GM21786 (cell line): ENCODE data around the gene TRPM3.

ENCODE experiments used
- ATAC-seq: cut with Tn5 transposase; IDR thresholded peaks from one replicate; pipeline ENCODE4 v1.9.1; 2021; ENCODE audit not compliant: unreplicated experiment

TRPM3 gene

DNA sequence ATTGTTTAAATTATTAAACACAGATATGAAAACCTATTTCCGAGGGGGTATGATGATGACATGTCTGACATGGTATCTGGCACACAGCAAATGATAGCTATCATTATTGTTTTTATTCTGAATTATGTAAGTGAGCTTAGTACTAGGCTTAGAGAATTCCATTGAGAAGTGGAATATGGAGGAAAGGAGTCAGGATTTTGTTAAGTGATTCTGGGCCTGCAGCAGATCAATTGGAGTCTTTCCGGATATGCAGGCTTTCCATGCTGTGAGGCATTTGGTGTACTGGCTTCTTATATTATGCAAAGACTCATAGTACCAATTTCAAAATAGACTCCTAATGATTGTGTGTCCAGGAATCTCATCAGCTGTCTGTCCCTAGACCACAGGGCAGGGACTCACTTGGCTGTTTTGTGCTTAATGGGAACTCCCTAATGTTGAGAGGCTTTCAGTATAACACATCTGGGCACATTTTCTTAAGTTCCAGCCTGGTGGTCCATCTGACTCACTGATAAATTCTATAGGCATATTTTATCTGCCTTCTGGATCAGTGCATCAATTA, 527.0 kb downstream of the TRPM3 start:
- no peak for ATAC-seq

DNA sequence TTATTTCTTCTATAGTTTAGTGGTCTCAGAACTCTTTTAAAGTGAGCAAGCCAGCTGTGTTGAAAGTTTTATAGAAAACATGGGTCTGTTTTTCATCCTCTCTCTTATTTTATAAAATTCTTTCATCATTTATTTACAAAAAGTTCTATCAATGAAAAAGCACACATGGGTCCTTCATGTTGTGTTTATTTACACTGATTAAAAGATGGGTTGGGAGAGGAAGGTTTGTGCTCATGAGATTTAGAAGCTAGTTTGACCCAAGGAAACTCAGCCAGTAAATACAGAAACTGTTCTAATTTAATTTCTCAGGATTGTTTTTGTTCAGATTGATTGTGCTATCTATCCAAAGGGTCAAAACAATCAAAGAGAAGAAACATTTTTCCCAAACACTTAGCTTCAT, 528.2 kb downstream of the TRPM3 start:
- ATAC-seq: no peak

DNA sequence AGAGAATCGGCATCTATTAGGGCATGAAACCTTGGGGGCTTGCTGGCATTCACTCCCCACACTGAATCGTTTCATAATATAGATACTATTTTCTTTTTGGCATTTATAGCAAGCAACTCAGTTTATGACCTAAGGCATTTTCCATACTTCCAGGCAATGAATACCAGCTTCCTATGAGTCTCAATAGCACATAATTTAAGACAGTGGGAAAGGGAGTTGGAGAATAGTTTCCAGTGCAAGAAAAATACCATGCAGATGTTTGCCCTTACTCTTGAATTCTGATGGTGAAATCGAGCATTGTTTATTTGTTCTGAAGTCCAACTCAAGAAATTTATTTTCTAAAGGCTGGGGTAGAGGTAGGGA, 531.1 kb downstream of the TRPM3 start:
- no peak for ATAC-seq

DNA sequence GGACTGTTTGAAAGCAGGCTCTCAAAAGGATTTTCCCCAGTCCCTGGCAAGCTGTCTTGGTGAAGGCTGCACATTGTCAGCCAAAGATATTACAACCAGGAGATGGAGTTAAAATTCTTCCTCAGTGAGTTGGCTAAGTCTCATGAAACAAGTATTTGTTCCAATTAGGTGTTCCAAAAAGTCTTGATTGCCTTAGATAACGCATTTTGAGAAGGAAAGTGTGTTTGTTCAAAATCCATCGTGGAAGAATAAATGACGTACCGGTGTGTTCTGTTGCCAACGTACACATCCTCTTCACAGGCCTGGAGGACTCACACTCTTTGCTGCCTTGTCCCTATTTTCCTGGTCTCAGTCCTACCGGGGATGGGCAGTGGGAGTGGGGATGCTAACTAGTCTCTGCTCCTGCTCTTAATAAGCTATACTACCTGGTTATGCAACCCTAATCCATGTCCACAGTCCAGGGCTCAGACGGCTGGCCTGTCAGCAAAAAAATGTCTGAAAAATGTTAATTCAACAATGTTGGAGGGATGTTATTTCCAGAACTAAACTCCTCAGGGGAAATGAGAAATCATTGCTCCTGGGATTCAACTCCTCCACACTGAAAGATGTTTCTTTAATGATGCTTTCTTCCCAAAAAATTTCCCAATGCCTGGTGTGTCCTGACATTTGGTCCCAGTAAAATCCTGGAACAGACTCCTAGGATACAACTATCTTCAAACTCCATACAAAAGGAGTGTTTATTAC, 531.7 kb downstream of the TRPM3 start:
- ATAC-seq: no peak

DNA sequence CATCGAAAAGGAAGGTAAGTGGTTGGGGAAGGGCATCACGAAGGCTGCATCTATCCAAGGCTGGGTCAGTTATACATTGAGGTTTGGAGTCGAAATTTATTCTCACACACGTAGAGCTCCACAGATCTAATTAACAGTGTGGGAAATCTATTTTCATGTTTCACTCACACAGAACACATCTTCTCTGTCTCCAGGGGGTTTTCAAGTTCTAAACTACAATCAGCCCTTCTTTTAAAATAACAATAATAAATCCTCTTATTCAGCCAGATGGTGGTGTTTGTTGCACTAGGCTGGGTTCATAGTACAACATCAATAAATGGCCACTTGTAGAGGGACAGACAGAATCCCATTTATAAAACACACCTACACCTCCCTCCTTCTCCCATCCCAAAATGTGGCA, 532.4 kb downstream of the TRPM3 start:
- no peak for ATAC-seq

DNA sequence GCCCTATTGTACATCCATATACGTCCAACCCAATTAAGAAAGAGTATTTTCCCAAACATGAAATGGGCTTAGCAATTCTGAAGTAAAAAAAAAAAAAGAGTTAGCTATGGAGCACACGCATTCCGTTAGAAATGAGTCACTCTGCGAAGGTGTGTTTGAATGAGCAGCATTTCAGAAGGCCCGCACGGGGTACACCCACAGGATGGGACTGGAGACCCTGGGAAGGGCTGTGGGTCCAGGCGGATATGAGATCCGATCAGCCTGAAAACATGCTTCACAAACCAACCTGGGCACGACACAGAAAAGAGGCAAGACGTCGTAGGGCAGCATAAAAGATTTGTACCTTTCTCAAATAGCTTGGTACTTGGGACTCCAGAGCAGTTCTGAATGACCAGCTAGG, 533.0 kb downstream of the TRPM3 start:
- no peak for ATAC-seq

DNA sequence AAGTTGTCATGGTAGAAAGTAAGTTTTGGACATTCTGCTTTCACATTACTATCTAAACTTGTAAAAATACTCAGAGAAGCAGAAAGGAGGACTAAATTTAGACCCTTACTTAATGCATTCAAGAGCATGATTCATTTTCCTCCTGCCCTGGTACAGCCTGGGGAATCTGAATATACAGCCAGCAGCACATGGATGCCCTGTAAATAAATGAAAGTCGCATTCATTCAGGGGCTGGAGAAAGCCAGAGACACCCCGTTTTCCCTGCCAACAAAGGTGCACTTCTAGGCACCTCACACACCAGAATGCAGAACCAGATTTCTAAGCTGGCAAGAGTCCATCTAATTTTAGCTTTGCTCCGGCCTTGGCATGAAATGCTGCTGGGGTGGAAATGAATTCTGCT, 534.2 kb downstream of the TRPM3 start:
- ATAC-seq: no peak

DNA sequence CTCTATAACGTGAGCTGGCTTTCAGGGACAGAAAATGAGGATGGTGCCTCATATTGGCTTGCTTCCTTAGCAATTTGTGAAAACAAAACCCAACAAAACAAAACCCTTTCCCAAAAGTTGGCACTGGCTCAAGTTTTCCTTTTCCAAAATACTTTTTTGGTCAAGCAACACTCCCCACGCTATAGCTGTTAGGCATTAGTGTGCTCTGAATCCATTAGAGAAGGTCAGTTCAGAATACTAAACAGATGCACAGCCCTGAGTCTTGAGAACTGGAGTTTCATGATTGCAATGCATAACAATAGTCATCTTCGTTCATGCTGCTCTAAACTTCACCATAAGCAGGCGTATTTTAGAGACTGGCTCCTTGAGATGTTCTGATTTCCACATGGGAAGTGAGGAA, 534.9 kb downstream of the TRPM3 start:
- ATAC-seq: no peak

DNA sequence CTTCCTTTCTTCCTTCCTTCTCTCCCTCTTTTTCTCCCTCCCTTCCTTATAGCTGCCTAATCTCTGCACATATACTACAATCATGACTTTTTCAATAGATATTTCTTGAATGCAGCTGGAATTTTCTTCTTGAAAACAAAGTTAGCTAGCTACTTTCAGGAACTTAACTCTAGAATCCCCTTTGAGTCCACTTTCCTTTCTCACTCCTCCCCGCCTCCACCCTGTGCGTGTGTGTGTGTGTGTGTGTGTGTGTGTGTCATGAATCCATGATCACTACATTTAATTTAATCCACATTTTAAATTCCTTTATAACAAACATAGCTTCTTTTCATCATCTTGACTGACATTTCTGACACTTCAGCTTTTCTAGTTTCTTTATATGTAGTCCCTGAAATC, 539.5 kb downstream of the TRPM3 start:
- no peak for ATAC-seq

DNA sequence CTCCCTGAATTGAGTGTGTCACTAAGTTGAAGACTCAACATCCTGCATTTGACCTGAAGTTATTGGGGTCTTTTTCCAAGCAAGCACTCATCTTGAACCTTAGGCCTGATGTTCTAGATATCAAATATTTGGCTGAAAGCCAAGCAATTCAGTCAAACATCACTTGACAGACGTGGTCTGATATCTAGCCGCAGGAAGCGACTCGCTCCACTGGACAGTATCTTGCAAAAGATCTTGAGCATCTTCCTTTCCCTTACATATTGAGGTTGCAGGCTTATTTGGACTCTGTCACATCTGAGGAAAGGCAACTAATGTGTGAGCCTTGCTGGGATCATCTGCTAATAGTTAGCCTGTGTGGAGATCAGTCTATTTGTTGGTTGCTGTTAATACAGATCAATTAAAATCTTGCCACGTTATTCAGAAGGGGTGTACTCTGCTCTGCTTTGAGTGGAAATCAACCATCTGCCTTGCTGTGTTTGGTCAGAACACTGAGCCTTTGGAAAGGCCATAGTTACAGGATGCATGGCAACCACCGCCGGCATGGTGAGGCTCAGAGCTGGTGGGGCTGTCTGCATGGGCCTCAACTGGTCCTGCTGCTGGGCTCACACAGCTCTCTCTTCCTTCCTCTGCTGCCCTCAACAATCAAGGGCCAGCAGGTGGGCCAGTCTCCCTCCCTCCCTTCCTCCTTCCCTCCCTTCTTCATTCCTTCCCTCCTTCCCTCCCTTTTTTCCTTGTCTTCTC, 540.0 kb downstream of the TRPM3 start:
- ATAC-seq: no peak

DNA sequence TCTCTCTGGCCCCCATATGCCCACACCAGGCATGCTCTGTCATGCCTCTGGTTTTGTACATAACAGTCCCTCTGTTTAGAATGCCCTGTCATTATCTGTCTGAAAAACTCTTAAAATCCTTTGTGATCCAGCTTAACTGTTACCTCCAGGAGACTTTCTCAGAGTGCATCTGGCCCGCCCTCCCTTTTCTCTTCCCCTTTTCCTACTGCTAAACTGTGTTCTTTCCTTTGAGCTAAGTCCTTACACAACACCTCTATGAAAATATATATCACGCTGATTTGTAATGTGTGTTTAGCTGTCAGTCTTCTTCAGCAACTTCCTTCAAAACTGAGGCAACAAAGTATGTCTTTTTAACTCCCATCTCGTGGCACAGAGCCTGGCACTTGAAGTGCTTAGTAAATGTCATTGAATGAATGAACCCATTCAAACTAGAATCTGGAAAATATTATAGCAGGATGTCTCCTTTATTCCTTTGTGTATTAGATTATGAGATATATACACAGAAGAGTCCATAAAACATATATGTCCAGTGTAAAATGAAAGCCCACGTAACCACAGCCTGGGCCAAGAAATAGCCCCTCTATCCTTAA, 540.7 kb downstream of the TRPM3 start:
- ATAC-seq: no peak

DNA sequence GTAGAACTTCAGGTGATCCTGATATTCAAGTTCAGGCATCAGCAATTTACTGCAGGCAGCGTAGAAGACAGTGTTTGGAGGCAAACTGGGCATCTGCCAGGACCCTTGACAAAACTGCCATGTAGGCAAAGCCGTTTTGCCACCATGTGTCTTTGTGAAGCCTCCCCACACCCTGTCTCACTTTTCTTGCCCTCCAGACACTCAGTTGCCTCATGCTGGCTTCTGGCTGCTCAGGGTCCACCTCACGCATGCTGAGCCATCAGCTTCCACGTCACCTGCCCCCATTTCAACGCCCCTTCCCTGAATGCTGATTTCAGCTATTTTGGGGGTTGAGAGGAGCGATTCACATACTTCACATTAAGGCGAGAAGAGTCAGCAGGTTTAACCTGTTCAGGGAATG, 541.7 kb downstream of the TRPM3 start:
- ATAC-seq: no peak

DNA sequence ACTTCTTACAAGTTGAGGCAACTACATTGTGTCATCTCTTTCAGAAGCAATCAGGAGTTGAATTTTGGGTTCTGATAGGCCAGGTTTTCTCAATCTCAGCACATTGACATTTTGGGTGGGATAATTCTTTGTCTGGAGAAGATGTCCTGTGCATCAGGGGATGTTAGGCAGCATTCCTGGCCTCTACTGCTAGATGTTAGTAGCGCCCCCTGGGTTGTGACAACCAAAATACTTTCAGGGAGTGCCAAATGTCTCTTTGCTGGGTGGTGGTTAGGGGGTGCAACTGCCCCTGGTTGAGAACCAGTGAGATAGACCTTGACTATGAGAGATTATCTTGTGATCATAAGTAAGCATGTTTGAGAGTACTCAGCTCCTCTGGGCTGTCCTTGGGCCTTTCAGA, 542.7 kb downstream of the TRPM3 start:
- no peak for ATAC-seq

DNA sequence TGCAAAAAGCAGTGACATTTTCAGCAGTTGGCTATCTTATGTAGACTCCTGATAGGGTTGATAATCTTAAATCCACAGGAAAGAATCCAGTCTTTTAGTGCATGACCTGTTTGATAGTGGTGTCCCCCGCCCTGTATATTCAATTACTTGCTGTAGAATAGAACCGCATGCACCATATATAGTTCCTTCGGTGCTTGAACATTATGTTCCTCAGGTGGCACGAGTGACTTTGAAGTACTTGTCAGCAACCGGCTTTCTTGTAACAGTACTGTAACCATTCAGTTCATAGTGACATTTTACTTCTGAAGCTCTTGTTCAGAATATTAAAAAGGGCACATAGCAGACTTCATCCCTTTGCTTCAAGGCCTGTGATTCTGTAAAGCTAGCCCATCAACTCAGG, 543.8 kb downstream of the TRPM3 start:
- no peak for ATAC-seq

DNA sequence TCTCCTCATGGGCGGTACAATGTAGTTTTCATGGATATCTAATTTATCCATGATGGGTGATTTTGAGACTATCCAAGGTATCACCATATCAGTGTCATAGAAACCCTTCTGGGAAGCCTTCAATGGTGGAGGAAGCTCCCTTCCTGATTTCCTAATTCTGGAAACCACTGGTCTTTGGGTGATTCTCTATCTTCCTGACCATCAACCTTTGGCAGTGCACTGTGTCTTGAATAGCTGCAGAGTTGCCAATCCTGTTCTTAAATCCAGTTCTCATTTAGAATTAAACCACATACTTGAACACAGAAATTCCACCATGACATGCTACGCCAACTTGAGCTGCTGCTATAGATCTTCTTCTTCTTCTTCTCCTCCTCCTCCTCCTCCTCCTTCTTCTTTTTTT, 545.3 kb downstream of the TRPM3 start:
- no peak for ATAC-seq

DNA sequence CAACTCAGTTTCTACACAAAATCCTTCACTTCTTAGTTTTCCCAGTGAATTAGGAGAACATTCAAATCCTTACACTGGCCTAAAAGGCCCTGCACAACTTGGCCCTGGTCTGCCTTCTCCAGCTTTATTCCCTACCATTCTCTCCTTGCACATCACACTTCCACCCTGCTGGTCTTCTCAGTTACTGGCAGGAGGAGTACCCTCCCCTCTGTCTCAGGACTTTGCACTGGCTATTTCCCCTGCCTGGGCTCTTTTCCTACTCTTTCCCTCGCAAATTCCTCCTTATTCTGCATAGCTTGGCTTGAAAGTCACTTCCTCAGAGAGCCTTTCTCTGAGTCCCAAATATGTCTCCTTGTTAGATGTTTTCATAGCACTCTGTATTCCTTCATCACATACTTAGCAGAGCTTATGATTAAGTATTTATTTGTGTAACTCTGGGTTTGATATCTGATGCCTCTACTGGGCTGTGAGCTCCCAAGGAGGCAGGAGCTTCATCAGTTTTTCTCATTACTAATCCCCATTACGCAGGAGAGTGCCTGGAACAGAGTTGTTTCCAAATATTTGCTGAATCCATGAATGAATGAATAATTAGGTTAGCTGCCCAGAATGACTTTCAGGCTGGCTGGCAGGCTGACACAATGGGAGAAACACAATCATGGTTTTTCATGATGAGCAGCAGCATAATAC, 547.1 kb downstream of the TRPM3 start:
- ATAC-seq: no peak

DNA sequence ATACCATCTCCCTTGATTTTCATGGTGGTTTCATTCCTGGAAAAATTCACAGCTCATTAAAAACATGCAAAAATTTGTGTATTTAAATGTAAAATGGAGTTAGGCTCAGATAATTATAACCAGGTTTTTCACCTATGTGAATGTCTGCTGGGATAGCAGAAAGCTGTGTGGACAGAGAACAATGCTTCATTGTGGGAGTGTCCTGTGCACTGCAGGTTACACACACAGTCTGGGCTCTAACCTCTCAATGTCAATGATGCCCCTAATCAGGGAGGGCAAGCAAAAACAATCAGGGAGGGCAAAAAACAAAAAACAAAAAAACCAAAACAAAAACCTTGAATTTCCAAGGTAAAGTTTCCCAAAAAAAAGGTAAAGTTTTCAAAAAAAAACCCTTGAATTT, 548.1 kb downstream of the TRPM3 start:
- ATAC-seq: no peak

DNA sequence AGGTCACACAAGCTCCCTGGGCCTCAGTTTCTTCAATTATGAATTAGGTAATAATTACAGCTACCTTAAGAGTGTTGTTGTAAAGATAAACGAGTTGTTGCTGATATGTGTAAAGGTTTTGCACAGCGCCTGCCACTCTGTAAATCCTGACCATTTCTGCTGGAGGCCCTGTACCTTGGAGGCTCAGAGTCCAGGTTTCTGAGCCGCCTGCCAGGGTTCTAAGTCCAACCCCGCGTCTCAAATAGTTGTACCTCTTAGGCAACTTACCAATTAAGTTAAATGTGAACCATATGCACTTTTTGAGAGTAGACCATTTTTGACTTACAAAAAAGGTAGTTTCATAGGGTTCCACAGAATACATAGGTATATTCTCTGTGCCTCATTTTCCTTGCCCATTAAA, 550.2 kb downstream of the TRPM3 start:
- ATAC-seq: no peak

DNA sequence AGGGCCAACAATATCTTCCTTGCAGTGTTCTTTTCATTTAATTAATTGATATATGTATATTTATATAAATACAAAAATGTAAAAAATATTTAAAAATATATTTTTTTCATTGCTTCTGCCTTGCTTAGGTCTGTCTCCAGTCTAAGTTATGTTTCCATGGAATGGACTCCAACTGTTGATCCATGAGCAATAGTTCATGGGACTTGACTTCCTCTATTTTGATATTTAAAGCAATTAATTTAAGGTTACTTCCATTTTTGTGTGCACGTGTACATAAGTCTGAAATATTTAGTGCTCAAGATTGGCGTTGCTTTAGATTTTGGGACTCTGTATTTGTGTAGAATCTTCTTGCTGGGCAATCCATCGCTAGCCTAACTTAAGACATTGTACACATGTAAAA, 551.6 kb downstream of the TRPM3 start:
- no peak for ATAC-seq

DNA sequence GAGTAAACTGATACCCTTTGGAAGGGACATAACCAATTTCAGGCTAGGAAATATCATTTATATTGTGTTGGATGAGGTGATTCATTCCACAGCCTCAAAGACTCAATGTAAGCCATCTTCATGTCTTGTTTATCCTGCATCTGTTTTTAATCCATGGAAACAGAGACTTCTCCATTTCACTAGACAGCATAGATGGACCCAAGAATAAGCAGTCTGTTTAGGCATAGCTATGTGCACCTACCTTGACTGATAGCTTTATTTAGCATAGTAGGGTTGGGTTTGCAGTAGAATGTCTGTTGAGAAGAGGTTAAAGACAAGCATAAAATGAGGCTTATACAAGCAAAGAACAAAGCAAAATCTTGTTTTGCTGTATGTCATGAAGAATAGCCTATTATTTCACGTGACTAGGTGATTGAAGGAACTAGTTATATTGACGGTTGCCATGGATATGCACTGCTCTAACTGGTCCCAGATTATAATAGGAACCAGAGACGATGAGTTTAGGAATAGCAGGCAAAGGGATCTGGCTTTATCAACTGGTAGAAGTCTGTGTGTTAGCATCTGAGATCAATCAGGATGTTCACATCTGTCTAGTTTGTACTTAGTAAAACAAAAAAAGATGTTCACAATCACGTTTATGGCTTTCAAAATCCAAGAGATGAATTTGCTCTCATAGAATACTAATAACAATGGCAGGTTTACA, 552.2 kb downstream of the TRPM3 start:
- no peak for ATAC-seq

DNA sequence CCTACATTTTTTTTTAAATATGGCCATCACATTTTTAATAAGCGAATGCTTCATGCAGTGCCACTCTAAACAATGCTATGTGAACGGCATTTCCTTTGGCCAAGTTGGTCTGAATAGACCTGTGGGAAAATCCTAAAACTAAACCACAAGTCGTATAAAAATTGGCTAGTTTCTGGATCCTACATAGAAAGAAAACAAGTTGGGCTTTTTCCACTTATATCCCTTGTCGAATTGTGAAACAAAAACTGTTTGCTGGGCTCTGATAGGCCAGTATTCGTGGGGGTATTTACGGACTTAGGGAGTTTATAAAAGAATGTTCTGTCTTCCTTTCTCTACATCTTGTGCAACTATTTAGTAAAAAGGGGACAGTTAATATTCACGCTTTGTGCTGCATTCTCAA, 553.9 kb downstream of the TRPM3 start:
- ATAC-seq: no peak
